WTC11 (cell line): ENCODE results near the gene TRIM65.
A peak's percentile ranks its signal among the peaks of the same experiment; 100 is the strongest.

Source experiments
- CTCF ChIP-seq: fragments of 200-600 bp; IDR thresholded peaks from 2 replicates; pipeline ENCODE4 v1.8.0; 2022; ENCODE audit warnings: antibody characterized with exemption
- E2F5 ChIP-seq: sonication (generic); formaldehyde crosslinking; IDR thresholded peaks from 2 replicates; pipeline ENCODE4 v1.8.1; 2022; ENCODE audit warnings: mild to moderate bottlenecking, moderate library complexity, missing genetic modification reagents
- FOXK1 ChIP-seq: sonication (generic); formaldehyde crosslinking; IDR thresholded peaks from 2 replicates; pipeline ENCODE4 v1.8.0; 2022; ENCODE audit warnings: mild to moderate bottlenecking, moderate library complexity, missing genetic modification reagents
- FOXP4 ChIP-seq: sonication (generic); formaldehyde crosslinking; IDR thresholded peaks from 2 replicates; pipeline ENCODE4 v1.8.0; 2022; ENCODE audit warnings: mild to moderate bottlenecking, missing genetic modification reagents
- GABPB1 ChIP-seq: sonication (generic); formaldehyde crosslinking; IDR thresholded peaks from 2 replicates; pipeline ENCODE4 v1.8.1; 2023; ENCODE audit warnings: mild to moderate bottlenecking, missing genetic modification reagents
- NFE2L1 ChIP-seq: sonication (generic); formaldehyde crosslinking; IDR thresholded peaks from 2 replicates; pipeline ENCODE4 v1.8.1; 2023; ENCODE audit warnings: missing genetic modification reagents
- PRRX2 ChIP-seq: fragments of 250-450 bp; sonication (Bioruptor Pico); IDR thresholded peaks from 2 replicates; pipeline ENCODE4 v1.8.0; 2021; ENCODE audit warnings: mild to moderate bottlenecking
- SP1 ChIP-seq: sonication (generic); formaldehyde crosslinking; conservative IDR thresholded peaks from 2 replicates; pipeline ENCODE4 v1.8.1; 2022; ENCODE audit warnings: missing genetic modification reagents
- ZNF121 ChIP-seq: sonication (generic); formaldehyde crosslinking; IDR thresholded peaks from 2 replicates; pipeline ENCODE4 v1.8.0; 2023; ENCODE audit warnings: missing genetic modification reagents
- ZNF512 ChIP-seq: sonication (generic); formaldehyde crosslinking; IDR thresholded peaks from 2 replicates; pipeline ENCODE4 v1.8.1; 2022; ENCODE audit warnings: missing genetic modification reagents, borderline replicate concordance
- TF ChIP-seq, protein P1 (sequence below): sonication (generic); formaldehyde crosslinking; IDR thresholded peaks from 2 replicates; pipeline ENCODE4 v1.8.1; 2022; ENCODE audit warnings: low read depth, mild to moderate bottlenecking, moderate library complexity, missing genetic modification reagents, borderline replicate concordance
- TF ChIP-seq, protein P2 (sequence below): fragments of 250-450 bp; sonication (Bioruptor Pico); IDR thresholded peaks from 2 replicates; pipeline ENCODE4 v1.9.0; 2021; ENCODE audit warnings: mild to moderate bottlenecking
- TF ChIP-seq, protein P3 (sequence below): sonication (generic); formaldehyde crosslinking; IDR thresholded peaks from 2 replicates; pipeline ENCODE4 v1.8.0; 2023; ENCODE audit warnings: mild to moderate bottlenecking, missing genetic modification reagents

- TF ChIP-seq CTCF (no peak), PRRX2 (peak; percentile 22; the same call in 1 of the 2 replicates), FOXP4 (no peak), SP1 (peak; percentile 48), NFE2L1 (no peak), ZNF121 (CRISPR knock-in tag) (no peak), E2F5 (CRISPR knock-in tag) (no peak), ZNF512 (CRISPR knock-in tag) (no peak), FOXK1 (no peak; the same call in 1 of the 2 replicates), GABPB1 (CRISPR knock-in tag) (no peak)
- TF ChIP-seq, protein P1, sequence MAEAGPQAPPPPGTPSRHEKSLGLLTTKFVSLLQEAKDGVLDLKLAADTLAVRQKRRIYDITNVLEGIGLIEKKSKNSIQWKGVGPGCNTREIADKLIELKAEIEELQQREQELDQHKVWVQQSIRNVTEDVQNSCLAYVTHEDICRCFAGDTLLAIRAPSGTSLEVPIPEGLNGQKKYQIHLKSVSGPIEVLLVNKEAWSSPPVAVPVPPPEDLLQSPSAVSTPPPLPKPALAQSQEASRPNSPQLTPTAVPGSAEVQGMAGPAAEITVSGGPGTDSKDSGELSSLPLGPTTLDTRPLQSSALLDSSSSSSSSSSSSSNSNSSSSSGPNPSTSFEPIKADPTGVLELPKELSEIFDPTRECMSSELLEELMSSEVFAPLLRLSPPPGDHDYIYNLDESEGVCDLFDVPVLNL = no peak
- TF ChIP-seq, protein P2, sequence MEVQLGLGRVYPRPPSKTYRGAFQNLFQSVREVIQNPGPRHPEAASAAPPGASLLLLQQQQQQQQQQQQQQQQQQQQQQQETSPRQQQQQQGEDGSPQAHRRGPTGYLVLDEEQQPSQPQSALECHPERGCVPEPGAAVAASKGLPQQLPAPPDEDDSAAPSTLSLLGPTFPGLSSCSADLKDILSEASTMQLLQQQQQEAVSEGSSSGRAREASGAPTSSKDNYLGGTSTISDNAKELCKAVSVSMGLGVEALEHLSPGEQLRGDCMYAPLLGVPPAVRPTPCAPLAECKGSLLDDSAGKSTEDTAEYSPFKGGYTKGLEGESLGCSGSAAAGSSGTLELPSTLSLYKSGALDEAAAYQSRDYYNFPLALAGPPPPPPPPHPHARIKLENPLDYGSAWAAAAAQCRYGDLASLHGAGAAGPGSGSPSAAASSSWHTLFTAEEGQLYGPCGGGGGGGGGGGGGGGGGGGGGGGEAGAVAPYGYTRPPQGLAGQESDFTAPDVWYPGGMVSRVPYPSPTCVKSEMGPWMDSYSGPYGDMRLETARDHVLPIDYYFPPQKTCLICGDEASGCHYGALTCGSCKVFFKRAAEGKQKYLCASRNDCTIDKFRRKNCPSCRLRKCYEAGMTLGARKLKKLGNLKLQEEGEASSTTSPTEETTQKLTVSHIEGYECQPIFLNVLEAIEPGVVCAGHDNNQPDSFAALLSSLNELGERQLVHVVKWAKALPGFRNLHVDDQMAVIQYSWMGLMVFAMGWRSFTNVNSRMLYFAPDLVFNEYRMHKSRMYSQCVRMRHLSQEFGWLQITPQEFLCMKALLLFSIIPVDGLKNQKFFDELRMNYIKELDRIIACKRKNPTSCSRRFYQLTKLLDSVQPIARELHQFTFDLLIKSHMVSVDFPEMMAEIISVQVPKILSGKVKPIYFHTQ (CRISPR knock-in tag) = no peak
- TF ChIP-seq, protein P3, sequence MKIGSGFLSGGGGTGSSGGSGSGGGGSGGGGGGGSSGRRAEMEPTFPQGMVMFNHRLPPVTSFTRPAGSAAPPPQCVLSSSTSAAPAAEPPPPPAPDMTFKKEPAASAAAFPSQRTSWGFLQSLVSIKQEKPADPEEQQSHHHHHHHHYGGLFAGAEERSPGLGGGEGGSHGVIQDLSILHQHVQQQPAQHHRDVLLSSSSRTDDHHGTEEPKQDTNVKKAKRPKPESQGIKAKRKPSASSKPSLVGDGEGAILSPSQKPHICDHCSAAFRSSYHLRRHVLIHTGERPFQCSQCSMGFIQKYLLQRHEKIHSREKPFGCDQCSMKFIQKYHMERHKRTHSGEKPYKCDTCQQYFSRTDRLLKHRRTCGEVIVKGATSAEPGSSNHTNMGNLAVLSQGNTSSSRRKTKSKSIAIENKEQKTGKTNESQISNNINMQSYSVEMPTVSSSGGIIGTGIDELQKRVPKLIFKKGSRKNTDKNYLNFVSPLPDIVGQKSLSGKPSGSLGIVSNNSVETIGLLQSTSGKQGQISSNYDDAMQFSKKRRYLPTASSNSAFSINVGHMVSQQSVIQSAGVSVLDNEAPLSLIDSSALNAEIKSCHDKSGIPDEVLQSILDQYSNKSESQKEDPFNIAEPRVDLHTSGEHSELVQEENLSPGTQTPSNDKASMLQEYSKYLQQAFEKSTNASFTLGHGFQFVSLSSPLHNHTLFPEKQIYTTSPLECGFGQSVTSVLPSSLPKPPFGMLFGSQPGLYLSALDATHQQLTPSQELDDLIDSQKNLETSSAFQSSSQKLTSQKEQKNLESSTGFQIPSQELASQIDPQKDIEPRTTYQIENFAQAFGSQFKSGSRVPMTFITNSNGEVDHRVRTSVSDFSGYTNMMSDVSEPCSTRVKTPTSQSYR (CRISPR knock-in tag) = no peak
Observed at GRCh38 chr17:75897160-75898019, 639 bp upstream of the TRIM65 start.
